Esophagus (tissue), 2 donors: ENCODE data around the gene TJP2. TPM values are rescaled to one million over a fixed set of nuclear protein-coding genes. Genes with fewer than 3 reads are reported as not detected.

Experiments
- H3K27ac ChIP-seq, 2 donors: one replicate each; pipeline ENCODE4 v1.5.1; 2013; ENCODE audit warnings: low read depth in 2 of 2, mild to moderate bottlenecking in 2 of 2, inconsistent platforms in 1 of 2, low read length in 1 of 2, moderate library complexity in 1 of 2
- H3K27me3 ChIP-seq, 2 donors: one replicate each; pipeline ENCODE4 v1.6.1; 2013; ENCODE audit warnings: low read length in 2 of 2, control low read depth in 1 of 2, mild to moderate bottlenecking in 1 of 2; ENCODE audit not compliant: insufficient read depth in 2 of 2, control insufficient read depth in 1 of 2
- H3K36me3 ChIP-seq, 2 donors: one replicate each; pipeline ENCODE4 v1.6.1; 2013; ENCODE audit warnings: low read length in 1 of 2; ENCODE audit not compliant: control insufficient read depth in 2 of 2, insufficient read depth in 2 of 2
- H3K4me1 ChIP-seq, 2 donors: one replicate each; pipeline ENCODE4 v1.6.1; 2013; ENCODE audit warnings: low read length in 1 of 2; ENCODE audit not compliant: control insufficient read depth in 2 of 2, insufficient read depth in 2 of 2
- H3K4me3 ChIP-seq, 2 donors: one replicate each; pipeline ENCODE4 v1.5.1; 2013; ENCODE audit warnings: low read length in 2 of 2, mild to moderate bottlenecking in 2 of 2, low read depth in 1 of 2, moderate library complexity in 1 of 2
- H3K9me3 ChIP-seq, 2 donors: one replicate each; pipeline ENCODE4 v1.6.1; 2013; ENCODE audit warnings: mild to moderate bottlenecking in 2 of 2, low read depth in 1 of 2, low read length in 1 of 2, moderate library complexity in 1 of 2; ENCODE audit not compliant: control insufficient read depth in 2 of 2, insufficient read depth in 1 of 2
- WGBS, 2 donors: extraction: QIAGEN DNeasy Blood & Tissue Kit; methylation state at CpG; one replicate each; pipeline ENCODE4 v1.1.7; 2013; 5-methylcytosine and 5-hydroxymethylcytosine counted together
- polyA plus RNA-seq, 2 donors: library from polyadenylated mRNA; stranded (reverse); fragments of 200-250 nt; gene quantifications; one replicate each; pipeline ENCODE4 v1.2.3, GENCODE V29; 2013
- donor health status: healthy with polysubstance abuse.
- donor health status: Bipolar disorder and iron deficiency.

The TJP2 gene
- polyA plus RNA-seq, 2 donors: 61.5 to 63.9 TPM

- WGBS, 2 donors: 79% methylated on average over 5 of the region's 5 CpGs
- Histone ChIP-seq H3K9me3 (no peaks in the 10 kb centered on the region), H3K4me1 (no peaks in the 10 kb centered on the region), H3K27ac (no peak overlapping the region), H3K27me3 (no peaks in the 10 kb centered on the region), H3K36me3 (peaks cover 0 to 7% of the 10 kb centered on the region in 2 donors), H3K4me3 (no peak overlapping the region)
Observed at GRCh38 chr9:69213647-69214046, 39.6 kb downstream of the TJP2 start.

- Histone ChIP-seq H3K9me3 (no peaks in the 10 kb centered on the region), H3K27me3 (no peaks in the 10 kb centered on the region), H3K4me1 (no peaks in the 10 kb centered on the region), H3K27ac (no peak overlapping the region), H3K4me3 (no peak overlapping the region), H3K36me3 (peaks cover 0 to 7% of the 10 kb centered on the region in 2 donors)
- WGBS, 2 donors: 75 to 85% methylated on average over 4 of the region's 4 CpGs
Observed at GRCh38 chr9:69214939-69215338, 40.9 kb downstream of the TJP2 start.

GRCh38 chr9:69215774-69216485 lies 41.9 kb downstream of the TJP2 start:
- Histone ChIP-seq H3K27ac (no peak overlapping the region), H3K9me3 (no peaks in the 10 kb centered on the region), H3K4me3 (no peak overlapping the region), H3K4me1 (no peaks in the 10 kb centered on the region), H3K36me3 (peaks cover 0 to 11% of the 10 kb centered on the region in 2 donors), H3K27me3 (no peaks in the 10 kb centered on the region)
- WGBS, 2 donors: 75 to 82% methylated on average over 9 of the region's 9 CpGs

GRCh38 chr9:69218166-69218565 lies 44.1 kb downstream of the TJP2 start:
- no peak overlapping the region for H3K4me3 ChIP-seq
- no peaks in the 10 kb centered on the region for H3K27me3 ChIP-seq
- peaks cover 3 to 18% of the 10 kb centered on the region in 2 donors for H3K36me3 ChIP-seq
- no peak overlapping the region for H3K27ac ChIP-seq
- no peaks in the 10 kb centered on the region for H3K4me1 ChIP-seq
- H3K9me3 ChIP-seq: no peaks in the 10 kb centered on the region
- WGBS, 2 donors: 65 to 91% methylated on average over 3 of the region's 3 CpGs

- WGBS, 2 donors: 98% methylated on average over 41 to 47 of the region's 47 CpGs
- H3K27me3 ChIP-seq: no peaks in the 10 kb centered on the region
- no peaks in the 10 kb centered on the region for H3K9me3 ChIP-seq
- H3K36me3 ChIP-seq: peaks cover 6 to 21% of the 10 kb centered on the region in 2 donors
- H3K4me1 ChIP-seq: no peaks in the 10 kb centered on the region
- no peak overlapping the region for H3K4me3 ChIP-seq
- H3K27ac ChIP-seq: no peak overlapping the region
Observed at GRCh38 chr9:69221036-69221435, 47.0 kb downstream of the TJP2 start.

GRCh38 chr9:69222970-69223369 lies 48.9 kb downstream of the TJP2 start:
- H3K27ac ChIP-seq: no peak overlapping the region
- no peaks in the 10 kb centered on the region for H3K4me1 ChIP-seq
- 96% methylated on average over 8 of the region's 8 CpGs for WGBS, 2 donors
- H3K36me3 ChIP-seq: peaks cover 10 to 18% of the 10 kb centered on the region in 2 donors
- H3K27me3 ChIP-seq: no peaks in the 10 kb centered on the region
- H3K9me3 ChIP-seq: no peaks in the 10 kb centered on the region
- no peak overlapping the region for H3K4me3 ChIP-seq

- H3K4me1 ChIP-seq: no peaks in the 10 kb centered on the region
- H3K27me3 ChIP-seq: no peaks in the 10 kb centered on the region
- H3K9me3 ChIP-seq: no peaks in the 10 kb centered on the region
- no peak overlapping the region for H3K27ac ChIP-seq
- H3K4me3 ChIP-seq: no peak overlapping the region
- 66 to 75% methylated on average over 2 of the region's 2 CpGs for WGBS, 2 donors
- H3K36me3 ChIP-seq: peaks cover 12 to 19% of the 10 kb centered on the region in 2 donors
Observed at GRCh38 chr9:69223605-69224004, 49.5 kb downstream of the TJP2 start.

GRCh38 chr9:69229367-69229766 lies 55.3 kb downstream of the TJP2 start:
- WGBS, 2 donors: 83 to 84% methylated on average over 5 of the region's 5 CpGs

GRCh38 chr9:69232135-69232534 lies 58.1 kb downstream of the TJP2 start:
- Histone ChIP-seq H3K27ac (no peak overlapping the region), H3K36me3 (peaks cover 20 to 28% of the 10 kb centered on the region in 2 donors), H3K4me3 (no peak overlapping the region), H3K4me1 (no peaks in the 10 kb centered on the region), H3K27me3 (no peaks in the 10 kb centered on the region), H3K9me3 (no peaks in the 10 kb centered on the region)
- 81 to 90% methylated on average over 6 of the region's 6 CpGs for WGBS, 2 donors

More at GRCh38 chr9:69229367-69229766, 55.3 kb downstream of the TJP2 start:
- Histone ChIP-seq H3K4me1 (no peaks in the 10 kb centered on the region), H3K9me3 (no peaks in the 10 kb centered on the region), H3K4me3 (no peak overlapping the region), H3K36me3 (peaks cover 16 to 18% of the 10 kb centered on the region in 2 donors), H3K27me3 (no peaks in the 10 kb centered on the region), H3K27ac (no peak overlapping the region)

GRCh38 chr9:69234683-69235082 lies 60.6 kb downstream of the TJP2 start:
- Histone ChIP-seq H3K27ac (no peak overlapping the region), H3K9me3 (no peaks in the 10 kb centered on the region), H3K36me3 (peaks cover 11 to 22% of the 10 kb centered on the region in 2 donors), H3K4me1 (no peaks in the 10 kb centered on the region), H3K27me3 (no peaks in the 10 kb centered on the region), H3K4me3 (no peak overlapping the region)
- WGBS, 2 donors: 96% methylated on average over 3 of the region's 3 CpGs
